GM12872 (cell line): ENCODE results near the gene TESMIN.

ENCODE experiments used
- CTCF ChIP-seq: IDR thresholded peaks from 3 replicates; pipeline ENCODE4 v1.5.1; 2011; ENCODE audit warnings: low read depth, mild to moderate bottlenecking, low read length, moderate library complexity; ENCODE audit not compliant: insufficient read depth

Gene TESMIN

GRCh38 chr11:68687311-68687710 is 64.0 kb downstream of the TESMIN start:
- TF ChIP-seq CTCF = no peak

GRCh38 chr11:68686486-68686885 is 64.8 kb downstream of the TESMIN start:
- no peak for TF ChIP-seq CTCF

GRCh38 chr11:68685656-68686380 is 65.5 kb downstream of the TESMIN start:
- no peak for TF ChIP-seq CTCF

- no peak for TF ChIP-seq CTCF
Observed at GRCh38 chr11:68684385-68685356, 66.6 kb downstream of the TESMIN start, which contains the start of gene GAL. Gene GAL, plus strand, starts transcription at chr11:68684544. Its CDS starts 380 bp downstream, at chr11:68684924.

- TF ChIP-seq CTCF = no peak
Observed at GRCh38 chr11:68683536-68684384, 67.6 kb downstream of the TESMIN start.

GRCh38 chr11:68683121-68683520 is 68.2 kb downstream of the TESMIN start:
- TF ChIP-seq CTCF = no peak

- TF ChIP-seq CTCF = no peak
Observed at GRCh38 chr11:68682531-68682961, 68.8 kb downstream of the TESMIN start.
